Spleen (tissue), 11 donors: Measurements from ENCODE around the gene TBC1D16. TPM values are rescaled to one million over a fixed set of nuclear protein-coding genes. Genes with fewer than 3 reads are reported as not detected.

Source experiments
- DNase-seq: peaks from one replicate; pipeline ENCODE4 v3.0.0-alpha.2; 2020
- H3K27ac ChIP-seq, 8 donors: fragments of 200-600 bp; sonication (generic) in 7 of 8; 1 replicate in 4 of 8; 2 replicates in 4 of 8; pipeline versions ENCODE4 v1.5.0 to v1.8.0; 2016 to 2021; ENCODE audit warnings: inconsistent platforms in 4 of 8, mild to moderate bottlenecking in 4 of 8, moderate library complexity in 1 of 8
- H3K27me3 ChIP-seq, 7 donors: fragments of 200-600 bp; sonication (generic) in 6 of 7; replicated peaks in 1 of 7; 1 replicate in 4 of 7; 2 replicates in 3 of 7; pipeline versions ENCODE4 v1.5.0 to v1.8.0; 2016 to 2021; ENCODE audit warnings: inconsistent platforms in 3 of 7, mild to moderate bottlenecking in 1 of 7
- H3K36me3 ChIP-seq, 6 donors: fragments of 200-600 bp; sonication (generic) in 5 of 6; 1 replicate in 4 of 6; 2 replicates in 2 of 6; pipeline versions ENCODE4 v1.5.0 to v1.8.0; 2016 to 2021; ENCODE audit warnings: inconsistent platforms in 2 of 6
- H3K4me1 ChIP-seq, 6 donors: fragments of 200-600 bp; sonication (generic) in 5 of 6; 1 replicate in 3 of 6; 2 replicates in 3 of 6; pipeline versions ENCODE4 v1.5.0 to v1.8.0; 2016 to 2021; ENCODE audit warnings: inconsistent platforms in 3 of 6
- H3K4me3 ChIP-seq, 8 donors: fragments of 200-600 bp; sonication (generic) in 7 of 8; 1 replicate in 4 of 8; 2 replicates in 4 of 8; pipeline versions ENCODE4 v1.5.0 to v1.8.0; 2016 to 2021; ENCODE audit warnings: inconsistent platforms in 4 of 8, mild to moderate bottlenecking in 4 of 8, moderate library complexity in 2 of 8
- H3K9me3 ChIP-seq, 8 donors: fragments of 200-600 bp; sonication (generic) in 7 of 8; 1 replicate in 4 of 8; 2 replicates in 4 of 8; pipeline versions ENCODE4 v1.5.0 to v1.8.0; 2016 to 2021; ENCODE audit warnings: inconsistent platforms in 4 of 8
- POLR2A ChIP-seq, 3 donors: fragments of 450-650 bp; IDR thresholded peaks; one replicate each; pipeline ENCODE4 v1.5.1; 2017; ENCODE audit warnings: antibody characterized with exemption in 3 of 3, mild to moderate bottlenecking in 1 of 3
- POLR2AphosphoS5 ChIP-seq, 3 donors: sonication (generic); formaldehyde crosslinking; IDR thresholded peaks; one replicate each; pipeline ENCODE4 v1.5.1; 2017; ENCODE audit warnings: antibody characterized with exemption in 3 of 3
- WGBS, 5 donors: extraction: QIAGEN DNeasy Blood & Tissue Kit in 3 of 5; methylation state at CpG; one replicate each; pipeline versions ENCODE4 v1.1.5 to v1.1.7; 2013 to 2018; 5-methylcytosine and 5-hydroxymethylcytosine counted together
- intact Hi-C: fragments of 100-400 bp; cut with DNase I; formaldehyde crosslinking; loops from one replicate; pipeline ENCODE4 v1.15.0; 2023; ENCODE audit warnings: low total_unique reads
- polyA plus RNA-seq, 3 donors: library from polyadenylated mRNA; stranded (reverse); fragments of 200-250 nt; gene quantifications; one replicate each; pipeline ENCODE4 v1.2.1, GENCODE V29; 2013
- total RNA-seq, 7 donors: library from RNA; depleted of rRNA in 3 of 7; stranded (reverse); fragments of >200 nt in 3 of 7; fragmentation: NEBNext Ultra II Directional in 4 of 7; extraction: Animal tissue kit (Norgen Biotek cat#: 25700) in 4 of 7; gene quantifications; one replicate each; pipeline versions ENCODE4 v1.1.0 to v1.2.1, GENCODE V29; 2016 to 2021
- TF ChIP-seq, protein P1 (sequence below), 11 experiments: fragments of 200-600 bp in 7 of 11; fragments of 450-650 bp in 4 of 11; sonication (generic) in 4 of 11; IDR thresholded peaks in 8 of 11; conservative IDR thresholded peaks in 3 of 11; 1 replicate in 7 of 11; 2 replicates in 4 of 11; pipeline versions ENCODE4 v1.4.0 to v1.8.0; 2016 to 2021; ENCODE audit warnings: antibody characterized with exemption in 11 of 11, inconsistent platforms in 4 of 11, mild to moderate bottlenecking in 1 of 11
- donor health status: healthy with polysubstance abuse.
- donor health status: DM: no; HTN: no; CAD: no; lungs with moderate emphysema.
- donor health status: DM: no; HTN: no; CAD: no.
- donor health status: Bipolar disorder and iron deficiency.
- donor health status: healthy.
- donor health status: DM: no; HTN: no; CAD: no.
- donor health status: DM: yes; HTN: yes; CAD: no.

TBC1D16 gene
- total and polyA plus RNA-seq, 10 donors = 1.3 to 33.6 (median 15.7) TPM

DNA sequence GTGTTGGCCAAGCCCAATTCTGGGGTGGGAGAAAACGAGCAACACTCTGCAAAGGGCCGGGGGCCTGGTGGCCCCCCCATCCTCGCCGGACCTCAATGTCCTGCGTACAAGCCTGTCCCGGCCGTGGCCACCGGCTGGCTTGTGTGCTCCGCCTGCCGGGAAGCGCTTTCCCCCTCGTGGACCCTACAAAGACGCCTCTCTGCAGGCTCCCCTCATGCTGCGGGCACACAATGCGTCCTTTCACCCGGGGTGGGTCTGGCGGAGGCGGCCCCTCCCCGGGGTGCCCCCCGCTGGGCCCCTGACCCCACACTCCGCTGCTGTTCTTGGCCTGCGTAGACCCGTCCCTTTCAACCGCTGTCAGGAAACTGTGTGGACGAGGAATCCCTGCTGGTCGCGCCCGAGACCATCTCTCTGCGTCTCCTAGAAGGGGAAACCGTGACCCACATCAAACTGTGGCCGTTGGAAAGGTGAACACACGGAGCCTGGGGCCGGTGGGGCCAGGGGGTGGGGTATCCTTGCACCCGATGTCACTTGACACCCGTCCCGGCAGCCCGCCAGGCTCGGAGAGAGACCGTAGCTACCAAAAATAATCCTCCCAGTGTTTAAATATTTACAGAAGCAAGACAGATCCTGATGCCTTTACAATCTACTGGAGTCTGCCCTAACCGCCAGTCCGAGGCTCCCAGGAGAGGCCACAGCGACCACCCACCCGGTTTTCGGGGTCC, 43.6 kb downstream of the TBC1D16 start:
- no peak for DNase-seq
- Histone ChIP-seq H3K9me3 (no peaks in the 10 kb centered on the region), H3K4me3 (peak overlapping the region; percentile 30 to 79 (median 49)), H3K36me3 (no peaks in the 10 kb centered on the region), H3K27ac (peak overlapping the region in 4 of 8 donors; percentile 13 to 90 (median 68)), H3K4me1 (peaks cover 31 to 95% (median 72%) of the 10 kb centered on the region in 6 donors), H3K27me3 (peaks cover 0 to 22% (median 0%) of the 10 kb centered on the region in 7 donors)
- TF ChIP-seq POLR2A (IDR thresholded peaks at IDR 0.05) (no peak), POLR2AphosphoS5 (IDR thresholded peaks at IDR 0.05) (no peak)
- TF ChIP-seq, protein P1, sequence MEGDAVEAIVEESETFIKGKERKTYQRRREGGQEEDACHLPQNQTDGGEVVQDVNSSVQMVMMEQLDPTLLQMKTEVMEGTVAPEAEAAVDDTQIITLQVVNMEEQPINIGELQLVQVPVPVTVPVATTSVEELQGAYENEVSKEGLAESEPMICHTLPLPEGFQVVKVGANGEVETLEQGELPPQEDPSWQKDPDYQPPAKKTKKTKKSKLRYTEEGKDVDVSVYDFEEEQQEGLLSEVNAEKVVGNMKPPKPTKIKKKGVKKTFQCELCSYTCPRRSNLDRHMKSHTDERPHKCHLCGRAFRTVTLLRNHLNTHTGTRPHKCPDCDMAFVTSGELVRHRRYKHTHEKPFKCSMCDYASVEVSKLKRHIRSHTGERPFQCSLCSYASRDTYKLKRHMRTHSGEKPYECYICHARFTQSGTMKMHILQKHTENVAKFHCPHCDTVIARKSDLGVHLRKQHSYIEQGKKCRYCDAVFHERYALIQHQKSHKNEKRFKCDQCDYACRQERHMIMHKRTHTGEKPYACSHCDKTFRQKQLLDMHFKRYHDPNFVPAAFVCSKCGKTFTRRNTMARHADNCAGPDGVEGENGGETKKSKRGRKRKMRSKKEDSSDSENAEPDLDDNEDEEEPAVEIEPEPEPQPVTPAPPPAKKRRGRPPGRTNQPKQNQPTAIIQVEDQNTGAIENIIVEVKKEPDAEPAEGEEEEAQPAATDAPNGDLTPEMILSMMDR (IDR thresholded peaks at IDR 0.05 in 8 of 11, conservative IDR thresholded peaks at IDR 0.05 in 3 of 11) = peak in 6 of 11 experiments; percentile 27 to 70 (median 56)
- whole genome bisulfite sequencing, 5 donors = 18 to 30% (median 19%) methylated on average over 20 to 44 of the region's 44 CpGs
- intact Hi-C loops = loop anchor here (5.0 kb wide), 1 partner anchor 195 kb away; the partner anchor contains the start of gene CBX8

DNA sequence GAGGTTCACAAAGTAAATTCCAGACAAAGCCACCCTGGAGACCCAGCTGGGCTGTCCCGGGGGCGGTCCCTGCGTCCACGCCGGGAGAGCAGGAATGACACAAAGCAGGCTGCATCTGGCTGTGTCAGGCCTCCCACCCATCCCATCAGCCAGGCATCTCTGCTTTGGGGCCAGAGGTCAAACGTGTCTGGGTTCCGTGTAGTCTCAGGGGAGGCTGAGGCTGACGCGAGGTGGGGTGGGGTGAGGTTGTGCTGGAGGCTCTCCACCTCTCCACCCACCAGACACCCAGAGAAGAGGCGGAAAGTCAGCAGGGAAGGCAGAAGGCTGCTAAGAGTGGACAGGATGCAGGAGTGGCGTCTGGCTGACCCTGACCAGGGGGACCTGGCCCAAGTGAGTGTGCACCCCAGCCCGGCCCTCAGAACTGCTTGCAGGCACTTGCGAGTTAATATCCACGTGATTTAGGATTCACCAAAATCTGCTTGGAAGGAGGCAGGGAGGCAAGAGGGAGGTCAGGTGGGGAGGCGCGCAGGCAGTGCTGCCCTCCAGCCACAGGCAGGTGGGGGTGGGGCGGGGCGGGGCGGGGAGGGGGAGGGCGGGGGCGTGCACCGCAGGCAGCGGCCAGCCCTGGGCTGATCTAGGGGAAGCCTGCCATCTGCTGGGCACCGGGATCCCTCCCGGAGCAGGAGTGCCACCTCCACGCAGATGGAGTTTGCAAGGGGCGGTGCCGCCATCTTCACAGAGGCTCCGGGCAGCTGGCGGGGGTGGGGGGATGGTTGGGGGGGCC, 44.3 kb downstream of the TBC1D16 start:
- Histone ChIP-seq H3K4me3 (peak overlapping the region; percentile 30 to 79 (median 49)), H3K27me3 (peaks cover 0 to 22% (median 0%) of the 10 kb centered on the region in 7 donors)
- intact Hi-C loops = loop anchor here (5.0 kb wide), 1 partner anchor 194 kb away; the partner anchor contains the start of gene CBX8

DNA sequence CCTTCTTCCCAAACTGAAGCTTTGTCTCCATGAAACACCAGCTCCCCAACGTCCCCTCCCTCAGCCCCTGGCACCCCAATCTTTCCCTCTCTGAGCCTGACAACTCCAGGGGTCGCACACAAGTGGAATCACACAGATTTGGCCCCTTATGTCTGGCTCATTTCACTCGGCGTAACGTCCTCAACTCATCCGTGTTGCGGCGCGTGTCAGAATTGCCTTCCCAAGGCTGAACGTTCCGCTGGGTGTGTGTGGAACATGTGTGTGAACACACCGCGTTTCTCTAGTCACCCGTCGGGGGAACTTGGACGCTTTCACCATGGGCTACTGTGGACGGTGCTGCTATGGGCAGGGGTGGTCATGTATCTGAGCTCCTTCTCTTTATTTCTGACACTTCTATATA, 45.0 kb downstream of the TBC1D16 start:
- DNase-seq = no peak
- H3K27me3 ChIP-seq = peaks cover 0 to 22% (median 0%) of the 10 kb centered on the region in 7 donors
- TF ChIP-seq POLR2AphosphoS5 (IDR thresholded peaks at IDR 0.05) (no peak), POLR2A (IDR thresholded peaks at IDR 0.05) (no peak)
- TF ChIP-seq, protein P1 (IDR thresholded peaks at IDR 0.05 in 8 of 11, conservative IDR thresholded peaks at IDR 0.05 in 3 of 11) = no peak
- H3K27ac ChIP-seq = peak overlapping the region in 1 of 8 donors; percentile 90
- intact Hi-C loops = loop anchor here (5.0 kb wide), 1 partner anchor 193 kb away; the partner anchor contains the start of gene CBX8
- WGBS, 5 donors = 88 to 91% (median 89%) methylated on average over 17 of the region's 17 CpGs
- peaks cover 25 to 95% (median 64%) of the 10 kb centered on the region in 6 donors for H3K4me1 ChIP-seq
- H3K4me3 ChIP-seq = no peak overlapping the region
- no peaks in the 10 kb centered on the region for H3K36me3 ChIP-seq
- H3K9me3 ChIP-seq = no peaks in the 10 kb centered on the region

More for the DNA sequence above, 44.3 kb downstream of the TBC1D16 start:
- DNase-seq = peak; percentile 96
- Histone ChIP-seq H3K27ac (peak overlapping the region in 4 of 8 donors; percentile 15 to 90 (median 68)), H3K4me1 (peaks cover 26 to 95% (median 68%) of the 10 kb centered on the region in 6 donors), H3K9me3 (no peaks in the 10 kb centered on the region), H3K36me3 (no peaks in the 10 kb centered on the region)
- WGBS, 5 donors = 32 to 60% (median 45%) methylated on average over 14 to 27 of the region's 30 CpGs
- TF ChIP-seq, protein P1 (IDR thresholded peaks at IDR 0.05 in 8 of 11, conservative IDR thresholded peaks at IDR 0.05 in 3 of 11) = peak in 9 of 11 experiments; percentile 20 to 92 (median 83)
- TF ChIP-seq POLR2A (IDR thresholded peaks at IDR 0.05) (no peak), POLR2AphosphoS5 (IDR thresholded peaks at IDR 0.05) (peak; percentile 40 to 61 (median 60))
